ENCODE measurements around the gene GKN2. TPM values are rescaled to one million over a fixed set of nuclear protein-coding genes. Genes with fewer than 3 reads are reported as not detected.

Gene GKN2
- total and polyA plus RNA-seq, 4 donors: 9.1 TPM; not detected in 3

GRCh38 chr2:68997401-68997800 lies 44.7 kb upstream of the GKN2 start:
- Histone ChIP-seq H3K27me3 (ENCODE audit: control insufficient read depth in 4 of 4, insufficient read depth in 4 of 4, low read length in 3 of 4) (no peaks in the 10 kb centered on the region), H3K9me3 (ENCODE audit: control insufficient read depth in 4 of 4, low read length in 3 of 4) (peaks cover 2 to 6% (median 4%) of the 10 kb centered on the region in 4 donors), H3K27ac (ENCODE audit: low read depth in 1 of 2, low read length in 2 of 2) (no peak overlapping the region), H3K36me3 (ENCODE audit: control insufficient read depth in 4 of 4, insufficient read depth in 3 of 4, low read depth in 1 of 4, low read length in 3 of 4) (no peaks in the 10 kb centered on the region), H3K4me3 (ENCODE audit: low read depth in 1 of 3, low read length in 3 of 3) (no peak overlapping the region), H3K4me1 (ENCODE audit: control insufficient read depth in 4 of 4, insufficient read depth in 4 of 4, low read length in 3 of 4) (no peaks in the 10 kb centered on the region), H3K9ac (ENCODE audit: low read depth in 1 of 2, low read length in 2 of 2) (no peak overlapping the region)
- no peak for TF ChIP-seq FOXA1 (IDR thresholded peaks at IDR 0.05)
- TF ChIP-seq GABPA (IDR thresholded peaks at IDR 0.05 in 1 of 2, conservative IDR thresholded peaks at IDR 0.05 in 1 of 2): no peak
- TF ChIP-seq EGR1 (IDR thresholded peaks at IDR 0.05; ENCODE audit: low read depth in 2 of 2): no peak
- TF ChIP-seq SP1 (IDR thresholded peaks at IDR 0.05): no peak
- no peak for TF ChIP-seq NR2F2 (IDR thresholded peaks at IDR 0.05)
- no peak for TF ChIP-seq HNF4A (conservative IDR thresholded peaks at IDR 0.05)
- no peak for TF ChIP-seq REST (IDR thresholded peaks at IDR 0.05)
- TF ChIP-seq JUND (IDR thresholded peaks at IDR 0.05): no peak
- no peak for TF ChIP-seq RAD21 (IDR thresholded peaks at IDR 0.05)
- no peak for TF ChIP-seq MAX (IDR thresholded peaks at IDR 0.05)
- TF ChIP-seq HNF4G (IDR thresholded peaks at IDR 0.05): no peak
- DNase-seq (ENCODE audit: low spot score): no peak

GRCh38 chr2:68995916-68996315 lies 43.2 kb upstream of the GKN2 start:
- no peaks in the 10 kb centered on the region for H3K9me3 ChIP-seq (ENCODE audit: control insufficient read depth in 4 of 4, low read length in 3 of 4)
- no peak for TF ChIP-seq FOXA1 (IDR thresholded peaks at IDR 0.05)
- TF ChIP-seq REST (IDR thresholded peaks at IDR 0.05): no peak
- no peak for TF ChIP-seq NR2F2 (IDR thresholded peaks at IDR 0.05)
- TF ChIP-seq RXRA (IDR thresholded peaks at IDR 0.05): no peak
- TF ChIP-seq FOXA2 (IDR thresholded peaks at IDR 0.05): no peak
- no peak for TF ChIP-seq ZBTB33 (IDR thresholded peaks at IDR 0.05)
- no peak for TF ChIP-seq GABPA (IDR thresholded peaks at IDR 0.05 in 1 of 2, conservative IDR thresholded peaks at IDR 0.05 in 1 of 2)
- TF ChIP-seq SP1 (IDR thresholded peaks at IDR 0.05): no peak
- TF ChIP-seq TAF1 (conservative IDR thresholded peaks at IDR 0.05): no peak
- no peak for TF ChIP-seq RAD21 (IDR thresholded peaks at IDR 0.05)
- no peak for TF ChIP-seq MAX (IDR thresholded peaks at IDR 0.05)
- TF ChIP-seq ATF3 (IDR thresholded peaks at IDR 0.05): no peak
- no peak for TF ChIP-seq YY1 (IDR thresholded peaks at IDR 0.05)
- TF ChIP-seq CTCF (IDR thresholded peaks at IDR 0.05; ENCODE audit: low read depth, low read length, missing input control): no peak
- WGBS: 64% methylated on average over 3 of the region's 3 CpGs

More at GRCh38 chr2:68995916-68996315, 43.2 kb upstream of the GKN2 start:
- Histone ChIP-seq H3K36me3 (ENCODE audit: control insufficient read depth in 4 of 4, insufficient read depth in 3 of 4, low read depth in 1 of 4, low read length in 3 of 4) (no peaks in the 10 kb centered on the region), H3K4me1 (ENCODE audit: control insufficient read depth in 4 of 4, insufficient read depth in 4 of 4, low read length in 3 of 4) (no peaks in the 10 kb centered on the region), H3K27ac (ENCODE audit: low read depth in 1 of 2, low read length in 2 of 2) (no peak overlapping the region), H3K27me3 (ENCODE audit: control insufficient read depth in 4 of 4, insufficient read depth in 4 of 4, low read length in 3 of 4) (no peaks in the 10 kb centered on the region), H3K9ac (ENCODE audit: low read depth in 1 of 2, low read length in 2 of 2) (no peak overlapping the region), H3K4me3 (ENCODE audit: low read depth in 1 of 3, low read length in 3 of 3) (no peak overlapping the region)
- DNase-seq (ENCODE audit: low spot score): no peak
